ENCODE results near the gene SMIM12. TPM values are rescaled to one million over a fixed set of nuclear protein-coding genes. Genes with fewer than 3 reads are reported as not detected.

The SMIM12 gene
- total RNA-seq, 1 donor from 2014 or later = 9.5 TPM

- Histone ChIP-seq H3K79me2 (ENCODE audit: low read depth) (no peaks in the 10 kb centered on the region), H3K4me3 (no peak overlapping the region), H3K36me3 (no peaks in the 10 kb centered on the region), H3K27ac (no peak overlapping the region), H2AFZ (replicated peaks) (no peak overlapping the region), H3K4me1 (peaks cover 23% of the 10 kb centered on the region), H3K9me3 (ENCODE audit: low read depth) (no peaks in the 10 kb centered on the region), H3F3A (ENCODE audit: low read depth) (peaks cover 15% of the 10 kb centered on the region), H3K9ac (no peak overlapping the region), H3K27me3 (no peaks in the 10 kb centered on the region), H3K4me2 (no peak overlapping the region), H4K20me1 (ENCODE audit: low read depth) (peaks cover 33% of the 10 kb centered on the region)
- Mint-ChIP-seq H3K4me3 (no peak overlapping the region), H3K27ac (no peak overlapping the region), H3K36me3 (no peaks in the 10 kb centered on the region), H3K27me3 (ENCODE audit: insufficient read depth, low read depth) (no peaks in the 10 kb centered on the region), H3K4me1 (peaks cover 46% of the 10 kb centered on the region), H3K9me3 (no peaks in the 10 kb centered on the region)
- DNase-seq (ENCODE audit: low spot score) = no peak
- TF ChIP-seq EZH2phosphoT487 (IDR thresholded peaks at IDR 0.05) (no peak), EZH2 (IDR thresholded peaks at IDR 0.05) (no peak), CTCF (IDR thresholded peaks at IDR 0.05) (no peak)
Observed at GRCh38 chr1:34839526-34840305, 19.8 kb downstream of the SMIM12 start.

DNA sequence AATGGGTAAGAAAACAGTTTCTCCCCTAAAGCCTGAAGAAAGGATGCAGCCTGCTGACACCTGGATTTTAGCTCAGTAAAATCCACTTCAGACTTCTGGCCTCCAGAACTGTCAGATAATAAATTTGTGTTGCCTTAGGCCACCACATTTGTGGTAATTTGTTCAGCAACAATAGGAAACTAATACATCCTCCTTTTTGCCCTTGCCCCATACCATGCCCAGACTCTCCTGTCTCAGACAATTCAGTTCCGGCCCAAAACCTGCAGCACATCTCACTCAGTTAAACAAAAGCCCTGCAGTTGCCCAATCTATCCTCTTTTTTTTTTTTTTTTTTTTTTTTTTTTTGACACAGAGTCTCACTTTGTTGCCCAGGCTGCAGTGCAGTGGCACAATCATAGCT lies 25.8 kb downstream of the SMIM12 start:
- DNase-seq (ENCODE audit: low spot score) = no peak
- no peak overlapping the region for H3K9ac ChIP-seq
- no peaks in the 10 kb centered on the region for H3K36me3 ChIP-seq
- no peak overlapping the region for H2AFZ ChIP-seq (replicated peaks)
- no peak overlapping the region for H3K27ac Mint-ChIP-seq
- H3K27me3 Mint-ChIP-seq (ENCODE audit: insufficient read depth, low read depth) = no peaks in the 10 kb centered on the region
- no peak overlapping the region for H3K27ac ChIP-seq
- peaks cover 16% of the 10 kb centered on the region for H3K4me1 Mint-ChIP-seq
- no peak overlapping the region for H3K4me2 ChIP-seq
- no peak overlapping the region for H3K4me3 ChIP-seq
- no peaks in the 10 kb centered on the region for H3K9me3 Mint-ChIP-seq
- no peaks in the 10 kb centered on the region for H4K20me1 ChIP-seq (ENCODE audit: low read depth)
- H3F3A ChIP-seq (ENCODE audit: low read depth) = no peaks in the 10 kb centered on the region
- TF ChIP-seq EZH2 (IDR thresholded peaks at IDR 0.05) = no peak
- no peaks in the 10 kb centered on the region for H3K79me2 ChIP-seq (ENCODE audit: low read depth)
- H3K36me3 Mint-ChIP-seq = peaks cover 3% of the 10 kb centered on the region
- no peak overlapping the region for H3K4me3 Mint-ChIP-seq
- H3K27me3 ChIP-seq = no peaks in the 10 kb centered on the region
- no peaks in the 10 kb centered on the region for H3K4me1 ChIP-seq
- H3K9me3 ChIP-seq (ENCODE audit: low read depth) = no peaks in the 10 kb centered on the region

DNA sequence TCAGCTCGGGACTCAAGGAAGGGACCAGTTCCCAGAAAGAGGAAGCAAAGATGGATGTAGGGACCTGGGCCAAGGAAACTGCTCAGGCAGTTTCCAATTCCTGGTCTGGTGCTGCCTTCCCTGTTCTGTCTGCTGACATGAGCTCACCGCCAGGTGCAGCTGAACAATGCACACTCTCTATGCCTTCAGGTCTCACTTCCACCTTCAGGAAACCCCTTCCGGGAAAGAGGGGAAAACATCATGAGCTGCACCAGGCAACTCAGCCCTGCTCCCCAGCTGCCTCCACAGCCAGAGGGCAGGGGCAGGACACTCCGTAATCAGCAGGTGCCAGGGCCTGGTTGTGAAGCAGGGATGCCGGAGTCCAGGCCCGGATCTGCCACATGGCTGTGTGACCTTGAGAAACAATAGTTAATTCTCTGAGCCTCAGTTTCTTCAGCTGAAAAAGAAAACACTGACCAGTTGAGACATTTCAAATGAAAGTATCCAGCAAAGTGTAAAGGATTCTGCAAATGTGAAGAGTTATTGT lies 27.8 kb downstream of the SMIM12 start:
- Histone ChIP-seq H3K9me3 (ENCODE audit: low read depth) (no peaks in the 10 kb centered on the region), H3F3A (ENCODE audit: low read depth) (no peaks in the 10 kb centered on the region), H4K20me1 (ENCODE audit: low read depth) (no peaks in the 10 kb centered on the region), H3K27me3 (no peaks in the 10 kb centered on the region), H3K27ac (no peak overlapping the region), H3K79me2 (ENCODE audit: low read depth) (no peaks in the 10 kb centered on the region), H2AFZ (replicated peaks) (no peak overlapping the region), H3K36me3 (no peaks in the 10 kb centered on the region), H3K4me3 (no peak overlapping the region), H3K9ac (no peak overlapping the region), H3K4me2 (no peak overlapping the region), H3K4me1 (no peaks in the 10 kb centered on the region)
- DNase-seq (ENCODE audit: low spot score) = no peak
- H3K4me3 Mint-ChIP-seq = no peak overlapping the region
- TF ChIP-seq CTCF (IDR thresholded peaks at IDR 0.05) = no peak
- no peak for TF ChIP-seq EZH2phosphoT487 (IDR thresholded peaks at IDR 0.05)
- TF ChIP-seq EZH2 (IDR thresholded peaks at IDR 0.05) = no peak
- peaks cover 20% of the 10 kb centered on the region for H3K4me1 Mint-ChIP-seq
- no peak overlapping the region for H3K27ac Mint-ChIP-seq
- no peaks in the 10 kb centered on the region for H3K9me3 Mint-ChIP-seq
- peaks cover 3% of the 10 kb centered on the region for H3K36me3 Mint-ChIP-seq
- no peaks in the 10 kb centered on the region for H3K27me3 Mint-ChIP-seq (ENCODE audit: insufficient read depth, low read depth)

GRCh38 chr1:34829250-34829649 lies 30.3 kb downstream of the SMIM12 start:
- Mint-ChIP-seq H3K27me3 (ENCODE audit: insufficient read depth, low read depth) (no peaks in the 10 kb centered on the region), H3K4me1 (peaks cover 12% of the 10 kb centered on the region), H3K36me3 (peaks cover 3% of the 10 kb centered on the region), H3K4me3 (no peak overlapping the region), H3K9me3 (no peaks in the 10 kb centered on the region), H3K27ac (no peak overlapping the region)
- Histone ChIP-seq H3K4me1 (no peaks in the 10 kb centered on the region), H3K9ac (no peak overlapping the region), H3K36me3 (no peaks in the 10 kb centered on the region), H3K27me3 (no peaks in the 10 kb centered on the region), H3K9me3 (ENCODE audit: low read depth) (no peaks in the 10 kb centered on the region), H3K4me3 (no peak overlapping the region), H3K79me2 (ENCODE audit: low read depth) (no peaks in the 10 kb centered on the region), H3F3A (ENCODE audit: low read depth) (no peaks in the 10 kb centered on the region), H3K4me2 (no peak overlapping the region), H4K20me1 (ENCODE audit: low read depth) (no peaks in the 10 kb centered on the region), H2AFZ (replicated peaks) (no peak overlapping the region), H3K27ac (no peak overlapping the region)
- TF ChIP-seq CTCF (IDR thresholded peaks at IDR 0.05) (no peak), EZH2 (IDR thresholded peaks at IDR 0.05) (no peak), EZH2phosphoT487 (IDR thresholded peaks at IDR 0.05) (no peak)
- no peak for DNase-seq (ENCODE audit: low spot score)

Measured in neural progenitor cell (in vitro differentiated cells).